IMR-90 (cell line): ENCODE measurements around the gene SIRPG. TPM values are rescaled to one million over a fixed set of nuclear protein-coding genes. Genes with fewer than 3 reads are reported as not detected.

Source experiments
- ATAC-seq: fragments of 200-7000 bp; cut with Tn5 transposase; 2 replicates; pipeline ENCODE4 v1.9.1; 2020; ENCODE audit warnings: low read depth, mild to moderate bottlenecking, moderate library complexity
- BruUV-seq: library from RNA; stranded (reverse); fragments of 400-500 nt; replicated peaks from 2 replicates; lab custom pipeline; 2021; lab: Mats Ljungman, UMichigan
- CTCF ChIA-PET: fragments of 300-600 bp; formaldehyde crosslinking; extraction: SDS; loops from one replicate; lab custom pipeline; 2021; ENCODE audit warnings: antibody characterized with exemption; lab: Yijun Ruan, JAX
- POLR2A ChIA-PET: fragments of 300-600 bp; sonication (Branson Sonifier 250); formaldehyde crosslinking; loops from one replicate; lab custom pipeline; 2022; ENCODE audit warnings: antibody characterized with exemption; ENCODE audit not compliant: unreplicated experiment; lab: Charles Lee
- DNase-seq: peaks from one replicate; pipeline ENCODE4 v3.0.0; 2013
- H2AFZ ChIP-seq: replicated peaks from 2 replicates; pipeline ENCODE3; 2013; ENCODE audit warnings: low read length, mild to moderate bottlenecking; ENCODE audit not compliant: poor library complexity
- H2AK5ac ChIP-seq: 2 replicates; pipeline ENCODE4 v1.6.1; 2013; ENCODE audit warnings: low read depth, low read length, inconsistent platforms
- H2AK9ac ChIP-seq: replicated peaks from 2 replicates; pipeline ENCODE3; 2013; ENCODE audit warnings: mild to moderate bottlenecking, low read depth, low read length, moderate library complexity; ENCODE audit not compliant: poor library complexity
- H2BK120ac ChIP-seq: 2 replicates; pipeline ENCODE4 v1.6.1; 2013; ENCODE audit warnings: low read depth, low read length, inconsistent platforms
- H2BK15ac ChIP-seq: 3 replicates; pipeline ENCODE4 v1.6.1; 2013; ENCODE audit warnings: low read depth, low read length, inconsistent platforms
- H2BK20ac ChIP-seq: 2 replicates; pipeline ENCODE4 v1.6.1; 2013; ENCODE audit warnings: low read depth, mild to moderate bottlenecking, inconsistent platforms, low read length, moderate library complexity
- H2BK5ac ChIP-seq: 2 replicates; pipeline ENCODE4 v1.6.1; 2013; ENCODE audit warnings: mild to moderate bottlenecking, low read depth, low read length, inconsistent platforms; ENCODE audit not compliant: poor library complexity, severe bottlenecking
- H3K14ac ChIP-seq: replicated peaks from 2 replicates; pipeline ENCODE4 v1.6.1; 2013; ENCODE audit warnings: low read depth, low read length, inconsistent platforms
- H3K18ac ChIP-seq: 2 replicates; pipeline ENCODE4 v1.6.1; 2013; ENCODE audit warnings: low read depth, low read length, control low read depth
- H3K23ac ChIP-seq: 2 replicates; pipeline ENCODE4 v1.6.1; 2013; ENCODE audit warnings: low read depth, low read length, inconsistent platforms
- H3K27ac ChIP-seq: 2 replicates; pipeline ENCODE4 v1.5.1; 2013; ENCODE audit warnings: mild to moderate bottlenecking, control low read depth, low read length; ENCODE audit not compliant: insufficient read depth
- H3K27me3 ChIP-seq: 2 replicates; pipeline ENCODE4 v1.6.1; 2013; ENCODE audit warnings: low read length; ENCODE audit not compliant: control insufficient read depth, insufficient read depth
- H3K36me3 ChIP-seq: 2 replicates; pipeline ENCODE4 v1.6.1; 2013; ENCODE audit warnings: low read length, mixed read lengths; ENCODE audit not compliant: control insufficient read depth, insufficient read depth
- H3K4ac ChIP-seq: 2 replicates; pipeline ENCODE4 v1.6.1; 2013; ENCODE audit warnings: low read depth, low read length, inconsistent platforms
- H3K4me1 ChIP-seq: 2 replicates; pipeline ENCODE4 v1.6.1; 2013; ENCODE audit warnings: low read length, mixed read lengths; ENCODE audit not compliant: control insufficient read depth, insufficient read depth
- H3K4me2 ChIP-seq: 2 replicates; pipeline ENCODE4 v1.6.1; 2013; ENCODE audit warnings: low read depth, mild to moderate bottlenecking, control low read depth, low read length, moderate library complexity
- H3K4me3 ChIP-seq: 2 replicates; pipeline ENCODE4 v1.5.1; 2013; ENCODE audit warnings: low read depth, mild to moderate bottlenecking, control low read depth, low read length, moderate library complexity; ENCODE audit not compliant: insufficient read depth
- H3K56ac ChIP-seq: 2 replicates; pipeline ENCODE4 v1.6.1; 2013; ENCODE audit warnings: low read length, inconsistent platforms; ENCODE audit not compliant: insufficient read depth; ENCODE audit errors: extremely low read depth
- H3K79me1 ChIP-seq, 2 experiments: 2 replicates each; pipeline ENCODE4 v1.6.1; 2013; ENCODE audit warnings: low read length in 2 of 2, inconsistent platforms in 1 of 2, low read depth in 1 of 2
- H3K9ac ChIP-seq: 2 replicates; pipeline ENCODE4 v1.6.1; 2013; ENCODE audit warnings: low read depth, low read length, control low read depth
- H3K9me1 ChIP-seq: 2 replicates; pipeline ENCODE4 v1.6.1; 2013; ENCODE audit warnings: low read length, inconsistent platforms; ENCODE audit not compliant: insufficient read depth
- H3K9me3 ChIP-seq: 2 replicates; pipeline ENCODE4 v1.6.1; 2013; ENCODE audit warnings: low read length; ENCODE audit not compliant: control insufficient read depth, insufficient read depth
- H4K20me1 ChIP-seq: 2 replicates; pipeline ENCODE4 v1.6.1; 2013; ENCODE audit warnings: low read length, inconsistent platforms; ENCODE audit not compliant: insufficient read depth
- H4K5ac ChIP-seq: 2 replicates; pipeline ENCODE4 v1.6.1; 2013; ENCODE audit warnings: mild to moderate bottlenecking, low read depth, low read length, control low read depth
- H4K8ac ChIP-seq, 2 experiments: 2 replicates each; pipeline ENCODE4 v1.6.1; 2013; ENCODE audit warnings: low read depth in 2 of 2, low read length in 2 of 2, control low read depth in 1 of 2, inconsistent platforms in 1 of 2
- H4K91ac ChIP-seq: 2 replicates; pipeline ENCODE4 v1.6.1; 2013; ENCODE audit warnings: low read depth, low read length, inconsistent platforms; ENCODE audit not compliant: insufficient read depth
- CHD1 ChIP-seq: IDR thresholded peaks from 2 replicates; pipeline ENCODE4 v1.6.1; 2012; ENCODE audit warnings: low read depth, low read length, improper control_type of control experiment
- ELK1 ChIP-seq: fragments of 150-350 bp; IDR thresholded peaks from 2 replicates; pipeline ENCODE4 v1.6.1; 2016; ENCODE audit warnings: low read depth, mild to moderate bottlenecking, low read length, moderate library complexity, borderline replicate concordance
- FOS ChIP-seq: fragments of 150-350 bp; IDR thresholded peaks from 2 replicates; pipeline ENCODE4 v1.6.1; 2016; ENCODE audit warnings: low read depth, low read length
- MAFK ChIP-seq: IDR thresholded peaks from 2 replicates; pipeline ENCODE4 v1.6.1; 2012; ENCODE audit warnings: low read depth, low read length, improper control_type of control experiment
- NFE2L2 ChIP-seq: fragments of 150-350 bp; IDR thresholded peaks from 2 replicates; pipeline ENCODE4 v1.6.1; 2016; ENCODE audit warnings: low read depth, mild to moderate bottlenecking, low read length
- POLR2A ChIP-seq: IDR thresholded peaks from 2 replicates; pipeline ENCODE4 v1.6.1; 2012; ENCODE audit warnings: mild to moderate bottlenecking, low read depth, low read length
- RFX5 ChIP-seq: IDR thresholded peaks from 2 replicates; pipeline ENCODE4 v1.8.0; 2012; ENCODE audit warnings: low read depth, mild to moderate bottlenecking, low read length, moderate library complexity
- USF2 ChIP-seq: fragments of 150-350 bp; IDR thresholded peaks from 2 replicates; pipeline ENCODE4 v1.6.1; 2017; ENCODE audit warnings: mild to moderate bottlenecking, antibody characterized with exemption, low read length, low read depth
- WGBS, 2 experiments: methylation state at CpG; one replicate each; pipeline versions ENCODE4 v1.1.5 to v1.1.7; 2013; ENCODE audit warnings: missing lambda C conversion rate in 2 of 2; ENCODE audit not compliant: insufficient read length in 1 of 2; ENCODE audit errors: extremely low coverage in 2 of 2; 5-methylcytosine and 5-hydroxymethylcytosine counted together
- dilution Hi-C: fragments of 300-500 bp; cut with HindIII; formaldehyde crosslinking; loops from one replicate; pipeline ENCODE4 v1.14.3; 2018; ENCODE audit warnings: low sequenced_read_pairs; ENCODE audit not compliant: unreplicated experiment
- in situ Hi-C: fragments of 300-500 bp; cut with MboI; formaldehyde crosslinking; loops from 3 replicates; pipeline ENCODE4 v1.14.3; 2019; ENCODE audit warnings: low sequenced_read_pairs, inconsistent platforms, mixed read lengths
- intact Hi-C: fragments of 100-400 bp; cut with micrococcal nuclease; formaldehyde crosslinking; loops from 2 replicates; pipeline ENCODE4 v1.10.0; 2022
- polyA plus RNA-seq, 3 experiments: library from polyadenylated mRNA; depleted of rRNA; stranded (reverse); fragments of >200 nt; gene quantifications; 2 replicates each; pipeline ENCODE4 v1.2.3, GENCODE V29; 2012; ENCODE audit warnings: low replicate concordance in 1 of 3
- total RNA-seq: library from RNA; depleted of rRNA; stranded (reverse); fragments of >200 nt; gene quantifications from 2 replicates; pipeline ENCODE4 v1.2.3, GENCODE V29; 2012

The SIRPG gene
- total and polyA plus RNA-seq, 2 of the 4 experiments (the other 2 are of a cell fraction) = not detected

GRCh38 chr20:1632178-1632577 is 25.4 kb downstream of the SIRPG start:
- no peak overlapping the region for H2AK9ac ChIP-seq
- H3K27me3 ChIP-seq = peaks cover 4% of the 10 kb centered on the region
- no peak overlapping the region for H3K9ac ChIP-seq
- dilution Hi-C loops = no loop called here
- intact Hi-C loops = no loop called here
- H3K4me3 ChIP-seq = no peak overlapping the region
- no peaks in the 10 kb centered on the region for H3K36me3 ChIP-seq
- H4K8ac ChIP-seq = no peak overlapping the region
- H2AFZ ChIP-seq = no peak overlapping the region
- DNase-seq (no peak), ATAC-seq (no peak)
- H2AK5ac ChIP-seq = no peak overlapping the region
- no peaks in the 10 kb centered on the region for H4K20me1 ChIP-seq
- H2BK15ac ChIP-seq = no peak overlapping the region
- no peak overlapping the region for H3K56ac ChIP-seq
- H2BK20ac ChIP-seq = no peak overlapping the region
- H3K9me3 ChIP-seq = no peaks in the 10 kb centered on the region
- H2BK5ac ChIP-seq = no peak overlapping the region
- ChIA-PET POLR2A (no interaction called here), CTCF (no interaction called here)
- no peak overlapping the region for H3K4ac ChIP-seq
- no peak overlapping the region for H3K14ac ChIP-seq
- H3K4me1 ChIP-seq = no peaks in the 10 kb centered on the region
- no peaks in the 10 kb centered on the region for H3K9me1 ChIP-seq
- H3K27ac ChIP-seq = no peak overlapping the region
- TF ChIP-seq POLR2A (no peak), MAFK (no peak), FOS (no peak), NFE2L2 (no peak), ELK1 (no peak), USF2 (no peak), CHD1 (no peak), RFX5 (no peak)
- H3K23ac ChIP-seq = no peak overlapping the region
- WGBS, 2 experiments = 0% methylated on average over 1 of the region's 4 CpGs; no CpG with 5 or more reads in 1 of the 2 experiments
- no peak overlapping the region for H2BK120ac ChIP-seq
- no peak overlapping the region for H3K18ac ChIP-seq
- no TSS peak for BruUV-seq
- H4K91ac ChIP-seq = no peak overlapping the region
- H4K5ac ChIP-seq = no peak overlapping the region
- no peak overlapping the region for H3K4me2 ChIP-seq
- H3K79me1 ChIP-seq = no peaks in the 10 kb centered on the region
- in situ Hi-C loops = no loop called here
